NCI-H1092 treated with DMSO at 0.1 percent for 48 hours (cell line): Measurements from ENCODE around the gene SND1.

Experiments used
- DNase-seq: peaks from one replicate; lab custom pipeline; 2025; lab: John Stamatoyannopoulos, UW

Gene SND1

DNA sequence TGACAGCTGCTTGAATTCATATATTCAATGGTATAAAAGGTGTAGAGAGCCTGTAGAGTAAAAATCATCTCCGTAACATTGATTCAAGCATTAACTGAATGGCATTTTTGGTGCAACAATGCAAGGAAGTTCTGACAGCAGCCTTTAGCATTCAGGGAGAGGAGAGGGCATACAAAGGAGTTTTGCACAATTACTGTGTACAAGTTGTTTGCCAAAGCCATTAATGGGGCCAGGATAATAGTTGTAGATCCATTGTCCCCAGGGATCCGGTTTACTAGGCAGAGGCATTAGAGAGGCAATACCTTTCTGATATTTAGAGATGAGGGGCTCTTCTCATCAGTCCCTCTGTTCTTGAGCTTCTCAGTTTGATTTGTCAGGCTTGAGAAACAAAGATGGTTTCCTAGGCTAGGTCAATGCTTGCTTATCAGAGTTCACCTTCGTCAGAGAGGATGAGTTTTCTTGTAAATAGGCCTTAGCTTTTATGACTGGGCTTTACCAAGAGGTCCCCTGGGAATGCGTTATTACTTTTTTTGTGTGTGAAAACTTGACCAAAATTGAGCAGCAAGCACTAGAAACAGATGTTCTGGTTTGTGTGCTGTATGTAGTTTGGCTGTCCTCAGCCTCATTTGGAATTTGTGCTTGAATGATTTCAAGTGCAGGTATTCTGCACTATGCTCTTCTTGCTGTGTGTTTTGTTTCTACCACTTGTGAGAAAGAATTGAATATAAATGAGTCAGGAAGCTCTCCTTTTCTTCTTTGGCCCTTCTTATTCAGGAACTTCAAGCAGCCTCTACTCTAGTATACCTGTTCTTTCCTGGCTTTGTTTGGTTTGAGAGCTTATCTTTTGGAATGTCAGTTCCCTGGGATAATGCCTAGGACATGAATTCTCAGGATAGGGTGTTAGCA lies 32.0 kb downstream of the SND1 start:
- DNase-seq, result no peak

GRCh38 chr7:127689194-127689772 lies 37.3 kb downstream of the SND1 start:
- no peak for DNase-seq

- no peak for DNase-seq
These were observed 38.3 kb downstream of the SND1 start for GRCh38 chr7:127690337-127690736.

- no peak for DNase-seq
These were observed 38.8 kb downstream of the SND1 start for GRCh38 chr7:127690806-127691205.

- DNase-seq, result no peak
These were observed 40.2 kb downstream of the SND1 start for GRCh38 chr7:127692200-127692599.

DNA sequence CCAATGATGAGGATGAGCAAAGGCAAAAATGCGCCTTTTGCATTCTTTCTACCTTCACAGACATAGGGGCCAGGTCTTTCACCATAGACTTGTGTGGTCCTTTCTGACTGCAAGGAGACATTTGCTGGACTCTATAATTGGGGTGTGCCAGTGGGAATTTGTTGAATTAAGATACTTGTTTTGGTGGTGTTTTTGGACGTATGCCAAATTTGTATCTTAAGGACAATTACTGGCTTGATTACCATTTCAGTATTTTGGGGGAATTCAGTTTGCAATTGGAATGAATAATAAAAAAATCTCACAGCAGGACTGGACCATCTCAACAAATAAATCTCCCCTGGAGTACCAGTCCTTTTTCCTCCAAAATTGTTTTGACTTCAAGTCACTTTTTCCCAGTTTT lies 47.9 kb downstream of the SND1 start:
- DNase-seq, result no peak

- DNase-seq, result no peak
These were observed 50.2 kb downstream of the SND1 start for GRCh38 chr7:127702052-127702652.

DNA sequence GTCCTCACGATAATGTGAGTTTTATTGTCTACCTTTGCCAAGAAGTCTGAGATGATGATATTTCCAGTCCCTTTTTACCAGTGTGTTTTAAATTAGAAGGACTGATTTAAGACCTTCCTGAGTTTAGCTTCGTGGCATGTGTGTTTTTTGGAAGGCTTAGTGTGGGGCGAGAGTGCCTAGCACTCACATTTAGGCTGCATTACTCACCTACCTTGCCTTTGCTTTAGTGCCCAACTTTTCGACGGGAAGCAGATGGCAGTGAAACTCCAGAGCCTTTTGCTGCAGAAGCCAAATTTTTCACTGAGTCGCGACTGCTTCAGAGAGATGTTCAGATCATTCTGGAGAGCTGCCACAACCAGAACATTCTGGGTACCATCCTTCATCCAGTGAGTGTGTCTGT lies 50.9 kb downstream of the SND1 start:
- no peak for DNase-seq

- DNase-seq, result no peak
These were observed 52.2 kb downstream of the SND1 start for GRCh38 chr7:127704211-127704610.

GRCh38 chr7:127705461-127705959 lies 53.5 kb downstream of the SND1 start:
- DNase-seq, result no peak

GRCh38 chr7:127706766-127707165 lies 54.8 kb downstream of the SND1 start:
- DNase-seq, result no peak

DNA sequence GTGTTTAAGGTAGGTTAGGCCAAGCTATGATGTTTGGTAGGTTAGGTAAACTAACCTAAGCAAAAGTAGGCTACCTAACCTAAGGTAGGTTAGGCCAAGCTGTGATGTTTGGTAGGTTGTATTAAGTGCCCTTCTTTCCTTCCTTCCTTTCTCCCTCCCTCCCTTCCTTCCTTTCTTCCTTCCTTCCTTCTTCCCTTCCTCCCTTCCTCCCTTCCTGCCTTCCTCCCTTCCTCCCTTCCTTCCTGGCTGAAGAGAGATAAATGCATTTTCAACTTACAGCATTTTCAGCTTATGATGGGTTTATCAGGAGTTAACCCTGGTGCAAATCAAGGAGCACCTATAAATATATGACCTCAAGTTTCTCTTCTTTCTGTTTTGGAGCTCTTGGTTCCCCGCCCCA lies 56.2 kb downstream of the SND1 start:
- no peak for DNase-seq

GRCh38 chr7:127708788-127709187 lies 56.8 kb downstream of the SND1 start:
- DNase-seq, result peak; percentile 83

DNA sequence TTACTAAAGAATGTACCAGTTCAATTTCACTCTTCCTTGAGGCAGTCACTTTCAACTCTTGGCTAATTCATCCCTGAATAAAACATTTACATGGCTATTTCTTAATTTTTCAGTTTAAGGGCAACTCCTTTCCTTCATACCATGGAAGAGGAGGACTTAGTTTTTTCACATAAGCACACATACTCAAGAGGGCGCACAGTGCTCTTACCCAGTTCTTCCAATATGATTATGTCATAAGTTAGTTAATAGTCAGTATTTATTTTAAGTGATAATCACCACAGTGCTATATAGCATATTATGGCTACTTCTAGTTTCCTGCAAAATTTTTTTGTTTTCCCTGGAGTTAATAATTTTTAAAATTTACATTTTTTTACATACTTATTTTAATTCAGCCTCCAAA lies 58.6 kb downstream of the SND1 start:
- DNase-seq, result no peak

GRCh38 chr7:127711872-127712271 lies 59.9 kb downstream of the SND1 start:
- DNase-seq, result no peak

DNA sequence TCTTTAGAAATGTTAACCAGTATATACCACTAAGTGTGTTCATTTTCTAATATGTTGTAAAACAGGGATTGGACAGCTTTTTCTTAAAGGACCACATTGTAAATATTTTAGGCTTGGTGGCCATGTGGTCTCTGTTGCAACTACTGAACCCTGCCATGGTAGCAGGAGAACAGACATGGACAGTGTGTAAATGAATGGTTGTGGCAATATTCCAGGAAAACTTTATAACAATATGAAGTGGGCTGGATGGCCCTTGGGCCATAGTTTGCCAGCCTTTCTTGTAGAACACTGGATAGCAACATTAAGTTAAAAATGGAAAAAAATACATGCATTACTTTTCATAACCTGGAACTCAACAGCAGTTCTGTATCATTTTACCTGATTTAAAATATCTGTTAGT lies 61.0 kb downstream of the SND1 start:
- DNase-seq, result no peak

GRCh38 chr7:127713758-127714157 lies 61.8 kb downstream of the SND1 start:
- DNase-seq, result no peak

DNA sequence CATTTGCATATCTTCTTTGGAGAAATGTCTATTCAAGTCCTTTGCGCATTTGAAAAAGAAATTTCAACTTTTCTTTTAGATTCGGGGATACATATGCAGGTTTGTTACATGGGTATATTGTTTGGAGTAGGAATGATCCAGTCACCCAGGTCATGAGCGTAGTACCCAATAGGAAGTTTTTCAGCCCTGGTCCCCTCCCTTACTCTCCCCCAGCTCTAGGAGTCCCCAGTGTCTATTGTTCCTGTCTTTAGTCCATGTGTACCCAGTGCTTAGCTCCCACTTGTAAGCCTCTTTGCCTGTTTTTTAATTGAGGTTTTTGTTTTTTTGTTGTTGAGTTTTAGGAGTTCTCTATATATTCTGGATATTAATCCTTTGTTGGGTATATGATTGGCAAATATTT lies 63.3 kb downstream of the SND1 start:
- DNase-seq, result no peak

DNA sequence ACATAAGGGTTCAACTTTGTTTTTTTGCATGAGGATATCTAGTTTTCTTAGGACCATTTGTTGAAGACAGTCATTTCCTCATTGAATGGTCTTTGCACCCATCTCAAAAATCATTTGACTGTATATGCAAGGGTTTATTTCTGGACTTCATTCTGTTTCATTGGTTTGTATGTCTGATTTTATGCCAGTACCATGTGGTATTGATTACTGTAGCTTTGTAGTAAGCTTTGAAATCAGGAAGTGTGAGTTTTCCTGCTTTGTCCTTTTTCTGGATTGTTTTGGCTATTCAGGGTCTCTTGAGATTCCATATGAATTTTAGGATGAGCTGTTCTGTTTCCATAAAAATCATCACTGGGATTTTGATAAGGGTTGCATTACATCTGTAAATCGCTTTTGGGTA lies 63.9 kb downstream of the SND1 start:
- DNase-seq, result no peak

GRCh38 chr7:127717502-127718339 lies 65.7 kb downstream of the SND1 start:
- no peak for DNase-seq

DNA sequence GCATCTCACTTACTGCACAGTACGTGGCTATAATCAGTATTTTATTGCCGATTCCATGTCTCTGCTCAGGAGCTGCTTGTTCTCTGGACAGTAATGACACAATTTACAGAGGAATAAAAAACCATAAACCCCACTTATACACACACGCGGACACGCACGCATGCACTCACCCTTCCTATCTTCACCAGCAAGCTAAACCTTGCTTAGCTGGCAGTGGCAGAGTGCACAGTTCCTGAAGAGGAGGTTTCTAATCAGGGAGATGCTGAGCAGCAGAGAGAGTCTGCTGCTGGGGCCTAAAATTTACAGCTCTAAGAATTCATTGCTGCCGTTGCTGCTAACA lies 66.3 kb downstream of the SND1 start:
- DNase-seq, result no peak

DNA sequence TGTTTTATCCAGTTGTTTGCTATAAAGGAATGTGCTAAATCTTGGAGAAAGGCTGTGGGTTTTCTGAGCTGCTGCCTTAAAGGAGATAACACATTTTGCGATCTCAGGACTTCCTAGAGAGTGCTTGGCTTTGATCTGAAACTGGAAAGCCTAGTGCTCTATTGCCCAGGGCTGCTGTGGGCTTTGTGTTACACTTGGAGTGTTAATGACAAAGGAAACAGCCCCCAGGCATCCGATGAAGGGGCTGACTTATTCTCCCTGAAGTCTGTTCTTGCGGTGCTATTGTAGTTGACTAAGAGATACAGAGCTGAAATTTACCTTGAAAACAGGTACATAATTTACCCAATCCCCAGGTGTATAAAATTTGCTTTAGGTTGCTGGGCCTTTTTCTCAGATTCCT lies 74.5 kb downstream of the SND1 start:
- no peak for DNase-seq
